ENCODE results near the gene LPP.

LPP gene

DNA sequence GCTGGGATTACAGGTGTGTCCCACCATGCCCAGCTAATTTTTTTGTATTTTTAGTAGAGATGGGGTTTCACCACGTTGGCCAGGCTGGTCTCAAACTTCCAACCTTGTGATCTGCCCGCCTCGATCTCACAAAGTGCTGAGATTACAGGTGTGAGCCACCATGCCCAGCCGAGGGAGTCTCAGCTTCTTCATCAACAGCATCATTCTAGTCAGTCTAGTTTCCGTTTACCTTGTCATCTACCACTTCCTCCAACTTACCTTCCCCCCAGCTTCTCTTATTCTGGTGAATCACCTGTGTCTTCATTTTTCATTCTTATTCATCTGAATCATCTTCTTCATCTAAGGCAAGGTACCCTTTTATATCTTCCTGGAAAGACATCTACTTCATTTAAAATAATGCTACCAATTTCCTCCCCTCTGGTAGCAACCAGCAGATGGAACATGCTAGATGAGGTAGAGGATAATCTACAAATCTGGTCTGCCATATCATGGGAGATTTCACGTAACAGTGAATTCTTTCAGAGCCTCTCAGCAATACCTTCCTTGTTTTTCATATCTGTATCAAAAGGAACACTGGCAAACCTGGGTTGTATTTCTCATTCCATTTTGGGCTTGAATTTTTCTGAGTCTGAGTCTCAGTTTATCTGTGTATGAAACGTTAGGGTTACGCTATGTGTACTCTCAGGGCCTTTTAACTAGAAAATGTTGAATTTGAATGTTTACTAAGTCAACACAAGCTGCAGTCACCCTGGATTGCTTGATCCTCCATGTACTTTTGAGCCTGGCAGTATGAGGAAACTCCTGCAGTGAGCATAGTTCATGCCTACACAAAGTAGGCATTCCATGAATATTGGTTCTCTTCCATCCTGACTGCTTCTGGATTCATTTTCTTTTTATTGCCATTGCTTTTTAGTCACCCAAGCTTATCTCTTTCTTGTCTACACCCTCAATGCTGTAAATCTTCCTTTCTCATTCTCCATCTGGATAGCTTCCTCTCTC is 16.8 kb downstream of the LPP start:
- DNase-seq (ENCODE audit: low spot score in 2 of 2) (no peak), ATAC-seq (peak; percentile 96)
- H3K9me3 Mint-ChIP-seq = no peaks in the 10 kb centered on the region
- no peak overlapping the region for H3K4me3 Mint-ChIP-seq
- peak overlapping the region; percentile 11 for H3K27ac Mint-ChIP-seq
- H3K4me1 Mint-ChIP-seq = peaks cover 39% of the 10 kb centered on the region
- H3K36me3 Mint-ChIP-seq = no peaks in the 10 kb centered on the region

DNA sequence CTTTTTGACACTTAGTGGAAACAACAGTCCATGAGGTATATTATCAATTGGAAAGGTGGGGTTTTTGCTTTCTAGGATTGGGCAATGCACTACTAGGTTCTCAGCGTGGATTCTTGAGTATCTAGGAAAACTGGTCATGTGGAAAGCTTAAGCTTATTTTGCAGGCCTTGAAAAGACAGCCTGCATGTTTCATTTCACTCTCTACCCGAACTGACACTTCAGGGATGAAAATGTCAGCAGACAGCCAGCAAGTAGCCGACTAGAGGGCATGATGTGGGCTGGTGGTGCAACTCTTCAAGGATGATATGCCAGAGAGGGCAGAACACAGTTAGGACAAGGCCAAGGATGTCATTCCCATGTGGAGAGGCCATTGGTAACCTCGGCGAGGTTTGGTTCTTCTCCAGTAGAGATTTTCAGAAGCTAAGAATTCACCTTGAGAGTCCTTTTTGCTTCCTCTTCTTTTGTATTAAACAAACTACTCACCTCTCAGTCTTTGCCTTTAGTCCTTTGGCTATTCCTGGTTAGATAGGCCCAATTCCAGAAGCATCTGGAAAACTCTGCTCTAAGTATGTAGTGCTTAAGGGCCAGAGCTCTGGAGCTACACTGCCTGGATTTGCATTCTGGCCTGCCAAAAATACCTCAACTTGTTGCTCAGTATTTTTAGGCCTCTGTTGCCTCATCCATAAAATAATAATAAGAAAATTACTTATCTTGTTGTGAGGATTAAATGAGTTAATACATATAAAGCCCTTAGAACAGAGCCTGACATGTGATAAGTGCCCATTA is 17.9 kb downstream of the LPP start:
- no peak for ATAC-seq
- Mint-ChIP-seq H3K9me3 (no peaks in the 10 kb centered on the region), H3K27ac (no peak overlapping the region), H3K36me3 (no peaks in the 10 kb centered on the region), H3K4me1 (peaks cover 37% of the 10 kb centered on the region), H3K4me3 (no peak overlapping the region)
- DNase-seq (ENCODE audit: low spot score in 2 of 2) = no peak

DNA sequence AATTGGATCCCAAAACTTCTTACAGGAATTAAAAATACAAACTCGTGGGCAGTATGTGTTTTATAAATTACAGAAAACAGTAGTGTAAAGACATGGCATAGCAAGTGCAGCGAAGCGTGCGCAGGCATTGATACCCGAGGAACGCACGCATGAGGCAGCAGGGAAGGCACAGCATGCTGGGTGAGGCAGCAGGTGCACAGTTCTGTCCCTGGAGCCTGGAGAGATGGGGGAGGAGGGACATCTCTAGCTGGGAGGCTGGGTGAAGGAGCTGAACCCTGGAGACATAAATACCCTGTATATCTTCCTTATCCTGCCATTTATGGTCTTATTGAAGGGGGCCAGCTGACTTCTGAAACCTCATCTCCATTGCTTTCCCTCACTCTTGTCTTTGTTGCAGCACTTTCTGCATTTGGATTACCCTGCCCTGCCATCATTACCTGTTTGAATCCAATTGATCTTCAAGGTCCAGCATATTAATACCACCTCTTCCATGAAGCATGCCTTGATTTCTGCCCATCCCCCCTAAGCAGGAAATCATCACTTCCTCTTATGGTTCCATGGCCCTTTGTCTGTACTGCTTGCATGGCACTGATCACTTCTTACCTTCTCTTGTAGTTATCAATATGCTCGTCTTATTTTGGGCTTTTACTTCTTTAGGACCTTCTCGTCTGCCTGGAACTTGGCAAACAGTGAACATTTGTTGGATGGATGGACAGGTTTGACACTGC is 20.5 kb downstream of the LPP start:
- H3K4me3 Mint-ChIP-seq = no peak overlapping the region
- ATAC-seq = no peak

DNA sequence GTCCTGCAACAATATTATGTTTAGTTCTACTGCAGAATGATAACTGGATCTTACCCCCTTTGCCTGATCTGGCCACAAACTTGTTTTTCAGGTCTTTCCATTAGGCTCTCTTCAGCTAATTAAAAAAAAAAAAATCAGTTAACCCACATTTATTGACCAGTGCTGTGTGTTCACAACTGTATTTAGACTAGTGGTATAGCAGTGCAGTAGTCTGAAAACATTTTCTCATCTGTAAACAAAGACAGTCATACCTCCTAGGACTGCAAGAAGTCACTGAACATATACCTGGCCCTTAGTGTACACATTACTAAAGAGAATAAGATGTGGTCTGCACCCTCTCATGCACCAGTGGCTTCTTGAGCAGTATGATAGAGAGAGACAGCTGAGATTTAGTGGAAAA is 22.5 kb downstream of the LPP start:
- H3K4me1 Mint-ChIP-seq = peaks cover 53% of the 10 kb centered on the region
- no peaks in the 10 kb centered on the region for H3K9me3 Mint-ChIP-seq
- H3K27ac Mint-ChIP-seq = peak overlapping the region; percentile 7
- ATAC-seq (no peak), DNase-seq (ENCODE audit: low spot score in 2 of 2) (no peak)
- no peak overlapping the region for H3K4me3 Mint-ChIP-seq
- no peaks in the 10 kb centered on the region for H3K36me3 Mint-ChIP-seq

More for the DNA sequence above, 20.5 kb downstream of the LPP start:
- no peaks in the 10 kb centered on the region for H3K36me3 Mint-ChIP-seq
- DNase-seq (ENCODE audit: low spot score in 2 of 2) = no peak
- H3K4me1 Mint-ChIP-seq = peaks cover 61% of the 10 kb centered on the region
- no peak overlapping the region for H3K27ac Mint-ChIP-seq
- H3K9me3 Mint-ChIP-seq = no peaks in the 10 kb centered on the region

DNA sequence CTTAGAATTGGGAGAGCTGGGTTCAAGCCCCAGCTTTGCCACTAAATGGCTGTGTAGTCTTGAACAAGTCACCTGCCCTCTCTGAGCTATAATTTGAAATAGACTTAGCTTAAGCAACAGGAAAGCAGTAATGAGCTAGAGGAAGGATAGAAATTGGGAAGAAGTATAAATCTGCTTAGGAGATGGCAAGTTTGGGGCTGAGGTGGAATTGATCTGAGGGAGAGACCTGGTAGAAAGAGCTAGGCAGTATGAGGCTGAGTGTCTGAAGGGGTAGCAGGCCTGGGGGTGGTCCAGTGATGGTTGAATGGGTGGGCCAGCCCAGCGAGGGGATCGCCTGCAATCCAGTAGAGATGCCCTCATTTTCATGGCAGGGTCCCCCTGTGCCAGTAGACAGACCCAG is 22.9 kb downstream of the LPP start:
- Mint-ChIP-seq H3K27ac (peak overlapping the region; percentile 7), H3K36me3 (no peaks in the 10 kb centered on the region), H3K4me1 (peaks cover 52% of the 10 kb centered on the region), H3K4me3 (no peak overlapping the region), H3K9me3 (no peaks in the 10 kb centered on the region)
- no peak for ATAC-seq
- no peak for DNase-seq (ENCODE audit: low spot score in 2 of 2)

- no peaks in the 10 kb centered on the region for H3K9me3 Mint-ChIP-seq
- DNase-seq (ENCODE audit: low spot score in 2 of 2) (no peak), ATAC-seq (no peak)
- no peak overlapping the region for H3K4me3 Mint-ChIP-seq
- H3K4me1 Mint-ChIP-seq = peaks cover 52% of the 10 kb centered on the region
- peak overlapping the region; percentile 44 for H3K27ac Mint-ChIP-seq
- H3K36me3 Mint-ChIP-seq = no peaks in the 10 kb centered on the region
These were observed 23.8 kb downstream of the LPP start for GRCh38 chr3:188177721-188178120.

GRCh38 chr3:188178293-188178936 is 24.5 kb downstream of the LPP start:
- no peak overlapping the region for H3K4me3 Mint-ChIP-seq
- DNase-seq (ENCODE audit: low spot score in 2 of 2) (no peak), ATAC-seq (peak; percentile 39)
- H3K4me1 Mint-ChIP-seq = peaks cover 52% of the 10 kb centered on the region
- H3K9me3 Mint-ChIP-seq = no peaks in the 10 kb centered on the region
- no peaks in the 10 kb centered on the region for H3K36me3 Mint-ChIP-seq
- H3K27ac Mint-ChIP-seq = peak overlapping the region; percentile 5

GRCh38 chr3:188179006-188179966 is 25.3 kb downstream of the LPP start:
- Mint-ChIP-seq H3K4me1 (peaks cover 48% of the 10 kb centered on the region), H3K9me3 (no peaks in the 10 kb centered on the region), H3K4me3 (no peak overlapping the region), H3K27ac (peak overlapping the region; percentile 5), H3K36me3 (no peaks in the 10 kb centered on the region)
- no peak for ATAC-seq
- DNase-seq (ENCODE audit: low spot score in 2 of 2) = no peak

DNA sequence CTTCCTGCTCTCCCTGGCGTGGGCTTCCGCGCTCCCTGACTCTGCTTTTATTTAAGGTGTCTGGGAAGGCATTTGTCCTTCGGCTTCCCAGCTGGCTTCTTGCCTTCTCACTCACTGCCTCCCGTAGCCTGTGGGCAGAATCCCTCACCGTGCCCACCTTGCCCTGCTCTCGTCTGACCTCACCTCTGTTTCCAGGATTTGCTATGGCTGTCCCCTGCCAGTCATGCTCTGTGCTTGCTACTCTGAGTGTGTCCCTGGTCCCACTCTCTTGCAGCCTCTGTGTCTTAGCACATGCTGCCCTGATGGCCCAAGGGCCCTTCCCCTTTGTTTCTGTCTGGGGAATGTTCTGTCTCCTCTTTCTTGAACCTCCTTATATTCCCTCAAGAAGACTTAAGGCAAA is 26.2 kb downstream of the LPP start:
- Mint-ChIP-seq H3K4me3 (no peak overlapping the region), H3K27ac (no peak overlapping the region)

DNA sequence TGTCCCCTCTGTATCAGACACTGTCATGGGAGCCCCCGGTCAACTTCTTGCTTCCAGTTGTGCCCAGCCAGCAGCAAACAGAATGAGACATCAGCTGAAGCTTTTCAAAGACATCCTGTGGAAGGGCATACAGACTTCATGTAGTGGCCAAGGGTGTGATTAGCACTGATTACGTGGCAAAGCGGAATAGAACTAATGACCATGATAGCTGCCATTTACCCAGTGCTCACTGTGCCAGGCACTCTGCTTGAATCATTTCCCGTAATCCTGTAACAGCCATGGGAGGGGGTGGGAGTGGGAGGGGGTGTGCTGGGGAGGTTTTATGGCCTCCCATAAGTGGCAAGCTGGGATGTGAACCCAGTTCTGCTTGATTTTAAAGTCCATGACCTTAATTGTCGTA is 29.5 kb downstream of the LPP start:
- ATAC-seq (no peak), DNase-seq (ENCODE audit: low spot score in 2 of 2) (no peak)
- Mint-ChIP-seq H3K27ac (no peak overlapping the region), H3K9me3 (no peaks in the 10 kb centered on the region), H3K4me3 (no peak overlapping the region), H3K36me3 (no peaks in the 10 kb centered on the region), H3K4me1 (peaks cover 42% of the 10 kb centered on the region)

More for the DNA sequence above, 26.2 kb downstream of the LPP start:
- no peaks in the 10 kb centered on the region for H3K9me3 Mint-ChIP-seq
- peaks cover 40% of the 10 kb centered on the region for H3K4me1 Mint-ChIP-seq
- H3K36me3 Mint-ChIP-seq = no peaks in the 10 kb centered on the region
- no peak for DNase-seq (ENCODE audit: low spot score in 2 of 2)
- ATAC-seq = no peak

- Mint-ChIP-seq H3K27ac (no peak overlapping the region), H3K36me3 (peaks cover 3% of the 10 kb centered on the region), H3K9me3 (no peaks in the 10 kb centered on the region), H3K4me3 (no peak overlapping the region), H3K4me1 (peaks cover 41% of the 10 kb centered on the region)
- ATAC-seq (no peak), DNase-seq (ENCODE audit: low spot score in 2 of 2) (no peak)
These were observed 30.2 kb downstream of the LPP start for GRCh38 chr3:188184160-188184559.

DNA sequence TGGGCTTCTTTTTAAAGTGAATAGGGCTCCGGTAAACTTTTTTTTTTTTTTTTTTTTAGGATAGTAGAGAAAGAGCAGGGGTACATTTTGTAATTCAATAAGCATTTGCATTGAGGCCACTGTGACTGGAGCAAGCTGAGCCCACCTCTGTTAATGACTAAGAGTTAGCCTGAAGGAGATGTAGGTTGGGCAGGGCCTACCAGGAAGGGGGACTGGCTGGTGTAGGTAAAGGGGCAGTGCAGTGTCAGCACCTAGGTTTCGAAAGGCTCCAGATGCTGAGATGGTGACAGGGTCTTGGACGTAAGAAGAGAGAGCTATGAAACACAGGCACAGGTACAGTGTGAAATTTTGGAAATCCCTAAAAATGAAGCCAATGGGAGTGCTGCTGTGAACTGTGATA is 30.7 kb downstream of the LPP start:
- Mint-ChIP-seq H3K27ac (no peak overlapping the region), H3K4me1 (peaks cover 41% of the 10 kb centered on the region), H3K36me3 (peaks cover 8% of the 10 kb centered on the region), H3K4me3 (no peak overlapping the region), H3K9me3 (no peaks in the 10 kb centered on the region)
- ATAC-seq (no peak), DNase-seq (ENCODE audit: low spot score in 2 of 2) (no peak)

DNA sequence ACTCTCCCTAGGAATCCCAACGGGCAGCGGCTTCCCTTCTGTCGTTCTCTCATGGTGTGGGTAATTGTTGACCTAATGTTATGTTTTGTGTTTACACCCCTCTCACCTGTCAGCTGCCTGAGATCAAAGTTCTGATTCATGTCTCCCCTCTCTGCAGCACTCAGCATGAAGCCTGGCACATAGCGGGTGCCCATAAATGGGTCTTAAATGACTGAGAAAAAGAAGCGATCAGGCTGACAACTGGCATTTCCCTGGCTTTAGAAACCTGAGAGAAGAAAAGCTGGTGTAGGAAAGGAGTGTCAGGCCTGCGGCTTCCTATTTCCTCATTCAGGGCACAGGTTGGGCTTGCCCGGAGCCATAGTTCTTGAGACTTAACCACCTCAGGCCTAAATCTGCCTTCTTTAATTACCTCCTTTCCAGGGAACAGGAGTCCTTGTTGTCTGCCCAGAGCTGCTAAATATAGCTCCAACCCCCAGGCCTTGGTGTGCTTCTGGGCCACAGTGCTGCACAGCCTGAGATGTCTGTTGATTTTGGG is 31.8 kb downstream of the LPP start:
- peaks cover 11% of the 10 kb centered on the region for H3K36me3 Mint-ChIP-seq
- H3K4me1 Mint-ChIP-seq = peaks cover 43% of the 10 kb centered on the region
- ATAC-seq = no peak

DNA sequence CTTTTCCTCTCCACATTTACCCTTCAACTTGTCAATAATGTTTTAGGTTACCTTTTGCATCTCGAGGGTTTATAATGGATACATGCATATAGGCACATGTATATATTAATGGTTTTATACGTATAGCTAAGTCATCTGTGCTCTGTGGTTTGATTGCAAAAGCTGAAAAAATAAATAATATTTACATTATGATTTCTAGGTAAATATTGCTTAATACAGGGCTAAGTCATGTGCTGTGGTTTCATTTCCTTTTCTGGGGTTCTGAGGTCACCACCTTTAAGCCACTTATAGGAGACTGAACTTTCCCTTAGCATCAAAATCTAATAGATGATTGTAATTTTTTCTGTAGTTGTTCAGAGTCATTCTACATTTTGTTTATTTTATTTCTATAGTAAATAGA is 33.1 kb downstream of the LPP start:
- ATAC-seq (no peak), DNase-seq (ENCODE audit: low spot score in 2 of 2) (no peak)
- Mint-ChIP-seq H3K36me3 (peaks cover 16% of the 10 kb centered on the region), H3K9me3 (no peaks in the 10 kb centered on the region), H3K4me1 (peaks cover 48% of the 10 kb centered on the region), H3K4me3 (no peak overlapping the region), H3K27ac (no peak overlapping the region)

More for the DNA sequence above, 31.8 kb downstream of the LPP start:
- Mint-ChIP-seq H3K9me3 (no peaks in the 10 kb centered on the region), H3K27ac (no peak overlapping the region), H3K4me3 (no peak overlapping the region)
- no peak for DNase-seq (ENCODE audit: low spot score in 2 of 2)
